Activated CD8-positive, alpha-beta T cell treated with anti-CD3 and anti-CD28 coated beads for 36 hours (primary cell): ENCODE data around the gene CELSR1. TPM values are rescaled to one million over a fixed set of nuclear protein-coding genes. Genes with fewer than 3 reads are reported as not detected.
A peak's percentile ranks its signal among the peaks of the same experiment; 100 is the strongest.

Experiments
- ATAC-seq: fragments of 200-7000 bp; cut with Tn5 transposase; one replicate; pipeline ENCODE4 v1.10.0; 2021; ENCODE audit warnings: mild to moderate bottlenecking, moderate library complexity
- CTCF ChIA-PET: fragments of 350-600 bp; sonication (Branson Sonifier 250); formaldehyde crosslinking; loops from one replicate; lab custom pipeline; 2021; ENCODE audit warnings: antibody characterized with exemption; lab: Charles Lee
- POLR2A ChIA-PET: fragments of 350-600 bp; sonication (Branson Sonifier 250); formaldehyde crosslinking; loops from one replicate; lab custom pipeline; 2021; ENCODE audit warnings: antibody characterized with exemption; lab: Charles Lee
- DNase-seq: peaks from one replicate; pipeline ENCODE4 v3.0.0-alpha.2; 2020
- H3K27ac Mint-ChIP-seq: one replicate; pipeline ENCODE4 v1.8.0; 2021; ENCODE audit warnings: mild to moderate bottlenecking, mixed read lengths
- H3K27me3 Mint-ChIP-seq: one replicate; pipeline ENCODE4 v1.8.0; 2021; ENCODE audit warnings: mixed read lengths
- H3K36me3 Mint-ChIP-seq: one replicate; pipeline ENCODE4 v1.8.0; 2021; ENCODE audit warnings: low read depth, mixed read lengths
- H3K4me1 Mint-ChIP-seq: one replicate; pipeline ENCODE4 v1.8.0; 2021; ENCODE audit warnings: low read depth, mixed read lengths
- H3K4me3 Mint-ChIP-seq: one replicate; pipeline ENCODE4 v1.8.0; 2021; ENCODE audit warnings: mild to moderate bottlenecking, moderate library complexity, mixed read lengths
- H3K9me3 Mint-ChIP-seq: one replicate; pipeline ENCODE4 v1.8.0; 2021; ENCODE audit warnings: mixed read lengths
- CTCF ChIP-seq: fragments of 200-600 bp; IDR thresholded peaks from one replicate; pipeline ENCODE4 v1.8.0; 2022; ENCODE audit warnings: antibody characterized with exemption, mild to moderate bottlenecking
- intact Hi-C: fragments of 100-400 bp; cut with micrococcal nuclease; formaldehyde crosslinking; loops from one replicate; pipeline ENCODE4 v1.10.0; 2022
- total RNA-seq, 2 experiments: library from RNA; stranded (reverse); gene quantifications; one replicate each; pipeline ENCODE4 v1.2.3, GENCODE V29; 2021

CELSR1 gene
- total RNA-seq, 2 experiments from 2014 or later, result 0.25 to 0.36 TPM

GRCh38 chr22:46567471-46567870, 30.1 kb upstream of the CELSR1 start:
- DNase-seq, result no peak
- TF ChIP-seq CTCF, result no peak
- POLR2A ChIA-PET, result no interaction called here
- Mint-ChIP-seq H3K36me3 (no peaks in the 10 kb centered on the region), H3K4me3 (no peak overlapping the region), H3K4me1 (peaks cover 6% of the 10 kb centered on the region), H3K9me3 (peaks cover 15% of the 10 kb centered on the region), H3K27me3 (no peaks in the 10 kb centered on the region), H3K27ac (no peak overlapping the region)
- intact Hi-C loops, result no loop called here
- CTCF ChIA-PET, result no interaction called here
- no peak for ATAC-seq

GRCh38 chr22:46564084-46564714, 26.8 kb upstream of the CELSR1 start:
- no peaks in the 10 kb centered on the region for H3K27me3 Mint-ChIP-seq
- H3K4me3 Mint-ChIP-seq, result no peak overlapping the region
- ChIA-PET CTCF (interaction anchor here (0.7 to 2.9 kb wide), 34 partner anchors 11 to 244 kb away, joined by 3 to 22 read pairs (median 4); no protein-coding TSS in a partner anchor), POLR2A (interaction anchor here (1.0 kb wide), 2 partner anchors 118 to 123 kb away, joined by 3 read pairs; no protein-coding TSS in a partner anchor)
- peaks cover 8% of the 10 kb centered on the region for H3K4me1 Mint-ChIP-seq
- H3K27ac Mint-ChIP-seq, result no peak overlapping the region
- no peaks in the 10 kb centered on the region for H3K9me3 Mint-ChIP-seq
- intact Hi-C loops, result no loop called here
- no peak for TF ChIP-seq CTCF
- no peaks in the 10 kb centered on the region for H3K36me3 Mint-ChIP-seq
- DNase-seq (no peak), ATAC-seq (no peak)

- no peak overlapping the region for H3K27ac Mint-ChIP-seq
Measured at GRCh38 chr22:46563381-46564083, 26.1 kb upstream of the CELSR1 start.

GRCh38 chr22:46561435-46561905, 24.1 kb upstream of the CELSR1 start:
- ChIA-PET POLR2A (interaction anchor here (0.6 kb wide), 1 partner anchor 20 kb away, joined by 3 read pairs; no protein-coding TSS in a partner anchor), CTCF (interaction anchor here (0.9 to 1.3 kb wide), 2 partner anchors 9 to 178 kb away, joined by 3 read pairs; no protein-coding TSS in a partner anchor)
- intact Hi-C loops, result no loop called here
- Mint-ChIP-seq H3K9me3 (no peaks in the 10 kb centered on the region), H3K27me3 (no peaks in the 10 kb centered on the region), H3K36me3 (no peaks in the 10 kb centered on the region), H3K4me1 (peaks cover 8% of the 10 kb centered on the region), H3K4me3 (peak overlapping the region; percentile 43), H3K27ac (no peak overlapping the region)
- peak; percentile 67 for DNase-seq
- peak; percentile 71 for ATAC-seq
- TF ChIP-seq CTCF, result no peak

More at GRCh38 chr22:46563381-46564083, 26.1 kb upstream of the CELSR1 start:
- DNase-seq, result peak; percentile 87
- H3K27me3 Mint-ChIP-seq, result no peaks in the 10 kb centered on the region
- peaks cover 8% of the 10 kb centered on the region for H3K4me1 Mint-ChIP-seq
- ChIA-PET POLR2A (interaction anchor here (0.7 to 1.0 kb wide), 3 partner anchors 119 to 211 kb away, joined by 3 read pairs; no protein-coding TSS in a partner anchor), CTCF (interaction anchor here (0.6 to 2.9 kb wide), 46 partner anchors 11 to 245 kb away, joined by 3 to 22 read pairs (median 4); partner anchors contain the start of gene TBC1D22A)
- no peaks in the 10 kb centered on the region for H3K36me3 Mint-ChIP-seq
- ATAC-seq, result peak; percentile 86
- intact Hi-C loops, result no loop called here
- no peak overlapping the region for H3K4me3 Mint-ChIP-seq
- no peaks in the 10 kb centered on the region for H3K9me3 Mint-ChIP-seq
- TF ChIP-seq CTCF, result peak; percentile 82
